T-helper 2 cell treated with Interferon-gamma antibody and Interleukin-4, amounts not matched to agents 5 μg/mL and 100 μg/mL, for 36 hours (primary cell): ENCODE results near the gene IPO5.

Experiments
- DNase-seq: peaks from one replicate; pipeline ENCODE4 v3.0.0; 2021; ENCODE audit warnings: low spot score
- H3K27ac Mint-ChIP-seq: one replicate; pipeline ENCODE4 v1.8.0; 2021; ENCODE audit warnings: mild to moderate bottlenecking, mixed read lengths
- H3K27me3 Mint-ChIP-seq: one replicate; pipeline ENCODE4 v1.8.0; 2021; ENCODE audit warnings: low read depth, mixed read lengths
- H3K36me3 Mint-ChIP-seq: one replicate; pipeline ENCODE4 v1.8.0; 2021; ENCODE audit warnings: low read depth, mixed read lengths
- H3K4me1 Mint-ChIP-seq: one replicate; pipeline ENCODE4 v1.8.0; 2021; ENCODE audit warnings: low read depth, mixed read lengths
- H3K4me3 Mint-ChIP-seq: one replicate; pipeline ENCODE4 v1.8.0; 2022; ENCODE audit warnings: mild to moderate bottlenecking, moderate library complexity, mixed read lengths
- H3K9me3 Mint-ChIP-seq: one replicate; pipeline ENCODE4 v1.8.0; 2021; ENCODE audit warnings: mixed read lengths

IPO5 gene

GRCh38 chr13:97953376-97953970 lies at the start of gene IPO5:
Gene IPO5, plus strand, starts transcription at chr13:97953675. Its CDS starts 23,022 bp downstream, at chr13:97976697.
- no peak within 1 kb of the TSS for H3K4me3 Mint-ChIP-seq
- peaks cover 4% of the 10 kb centered on the region for H3K9me3 Mint-ChIP-seq
- no peaks in the 10 kb centered on the region for H3K4me1 Mint-ChIP-seq
- no peak for DNase-seq
- no peaks in the 10 kb centered on the region for H3K27me3 Mint-ChIP-seq
- H3K36me3 Mint-ChIP-seq, result no peaks in the 10 kb centered on the region
- H3K27ac Mint-ChIP-seq, result no peak within 1 kb of the TSS

DNA sequence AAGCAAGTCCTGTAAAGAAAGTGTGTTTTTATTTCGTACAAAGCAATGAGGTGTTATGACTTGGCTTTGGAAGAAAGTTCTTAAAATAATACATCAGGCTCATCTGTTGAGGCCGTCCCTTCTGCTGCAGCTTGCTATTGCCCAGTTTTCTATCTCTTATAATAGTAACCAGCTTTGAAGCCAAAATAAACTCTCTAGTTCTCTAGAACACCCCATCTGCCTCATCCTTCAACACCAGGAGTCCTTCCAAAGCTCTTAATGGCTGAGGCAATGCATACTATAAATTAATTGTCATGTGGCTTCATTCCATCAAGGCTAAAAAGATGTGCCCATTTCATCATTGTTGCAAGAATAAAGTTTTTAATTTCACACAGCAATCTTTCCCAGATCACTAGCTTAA lies 49.4 kb upstream of the IPO5 start:
- DNase-seq, result no peak
- no peaks in the 10 kb centered on the region for H3K36me3 Mint-ChIP-seq
- H3K27ac Mint-ChIP-seq, result no peak overlapping the region

DNA sequence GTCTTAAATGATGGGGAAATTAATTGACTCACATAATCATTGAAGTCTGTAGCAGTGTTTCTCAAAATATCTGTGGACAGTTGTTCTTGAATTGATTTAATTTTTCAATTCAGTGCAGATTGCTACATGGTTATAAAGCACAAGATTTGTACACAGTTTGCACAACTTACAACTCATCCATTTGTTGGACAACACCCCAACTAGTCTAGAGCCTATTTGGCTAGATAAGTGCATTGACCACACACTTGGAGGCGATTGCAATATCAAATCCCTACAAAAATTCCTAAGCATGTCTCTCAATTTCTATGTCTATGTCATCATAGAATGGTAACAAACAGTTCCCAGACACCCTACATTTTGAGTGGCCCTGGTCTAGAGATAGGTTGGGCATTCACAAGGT lies 48.0 kb upstream of the IPO5 start:
- no peak overlapping the region for H3K27ac Mint-ChIP-seq
- H3K4me3 Mint-ChIP-seq, result no peak overlapping the region
- no peaks in the 10 kb centered on the region for H3K27me3 Mint-ChIP-seq
- H3K9me3 Mint-ChIP-seq, result no peaks in the 10 kb centered on the region
- no peak for DNase-seq
- no peaks in the 10 kb centered on the region for H3K36me3 Mint-ChIP-seq
- no peaks in the 10 kb centered on the region for H3K4me1 Mint-ChIP-seq

More for the DNA sequence above, 49.4 kb upstream of the IPO5 start:
- Mint-ChIP-seq H3K27me3 (no peaks in the 10 kb centered on the region), H3K4me1 (no peaks in the 10 kb centered on the region), H3K4me3 (no peak overlapping the region), H3K9me3 (no peaks in the 10 kb centered on the region)

DNA sequence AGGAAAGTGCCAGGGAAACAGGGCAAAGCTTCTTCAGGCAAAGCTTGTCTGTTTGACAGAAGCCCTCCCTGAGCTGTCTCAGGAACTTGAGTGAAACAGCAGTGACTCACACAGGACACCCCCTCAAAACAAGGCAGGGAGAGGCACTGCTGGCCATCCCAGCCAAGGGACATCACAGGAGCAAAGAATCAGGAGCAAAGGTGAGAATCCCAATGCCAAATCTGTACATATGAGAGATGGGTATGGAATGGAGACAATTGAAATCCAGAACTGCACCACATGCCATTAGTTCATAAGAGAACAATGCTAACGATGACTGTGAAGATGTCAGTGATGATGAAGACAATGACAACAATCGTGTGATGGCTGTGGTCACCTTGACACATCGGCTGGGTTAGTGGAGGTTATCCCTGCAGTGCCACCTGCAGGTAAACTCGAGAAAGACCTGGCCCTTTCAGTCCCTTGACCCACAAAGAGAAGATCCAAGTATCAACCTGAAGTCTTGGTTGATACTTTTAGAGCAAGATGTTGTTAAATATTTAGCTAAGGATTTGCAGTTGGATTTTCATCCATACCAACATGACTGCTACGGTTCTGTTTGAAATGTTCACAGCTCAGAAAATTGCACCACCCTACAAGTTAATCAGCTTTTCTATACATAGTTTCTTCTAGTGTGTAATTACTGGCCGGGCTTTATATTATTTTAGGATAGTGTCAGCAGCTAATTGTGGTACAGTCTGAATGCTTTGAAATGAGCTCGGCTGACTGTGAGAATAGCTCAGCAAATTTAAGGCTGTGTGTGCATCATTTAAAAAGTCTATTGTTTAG lies 42.0 kb upstream of the IPO5 start:
- Mint-ChIP-seq H3K4me1 (no peaks in the 10 kb centered on the region), H3K27ac (no peak overlapping the region), H3K9me3 (peaks cover 10% of the 10 kb centered on the region), H3K4me3 (no peak overlapping the region), H3K27me3 (no peaks in the 10 kb centered on the region), H3K36me3 (no peaks in the 10 kb centered on the region)
- DNase-seq, result peak; percentile 4

DNA sequence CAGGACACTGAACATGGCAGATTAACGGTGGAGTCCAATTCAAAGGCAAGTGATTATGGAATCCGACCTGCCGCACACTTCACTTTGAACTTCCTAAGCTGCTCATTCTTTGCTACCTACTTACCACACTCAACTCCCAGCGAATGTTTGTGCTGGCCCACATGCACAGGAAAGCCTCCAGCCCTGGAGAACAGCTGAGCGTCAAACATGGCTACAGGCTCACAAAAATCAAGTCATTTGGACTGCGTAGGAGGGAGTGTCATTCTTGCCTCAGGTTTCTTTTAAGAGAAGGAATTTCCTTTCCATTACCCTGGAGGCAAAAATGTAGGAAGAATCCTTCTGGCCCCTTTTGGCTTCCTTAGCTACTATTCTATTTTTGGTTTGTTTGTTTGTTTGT lies 41.3 kb upstream of the IPO5 start:
- no peaks in the 10 kb centered on the region for H3K27me3 Mint-ChIP-seq
- no peaks in the 10 kb centered on the region for H3K4me1 Mint-ChIP-seq
- no peaks in the 10 kb centered on the region for H3K36me3 Mint-ChIP-seq
- H3K27ac Mint-ChIP-seq, result no peak overlapping the region
- no peak overlapping the region for H3K4me3 Mint-ChIP-seq
- no peak for DNase-seq
- peaks cover 11% of the 10 kb centered on the region for H3K9me3 Mint-ChIP-seq

- no peak overlapping the region for H3K27ac Mint-ChIP-seq
- H3K9me3 Mint-ChIP-seq, result peaks cover 11% of the 10 kb centered on the region
- no peaks in the 10 kb centered on the region for H3K36me3 Mint-ChIP-seq
- no peaks in the 10 kb centered on the region for H3K27me3 Mint-ChIP-seq
- no peak for DNase-seq
- no peaks in the 10 kb centered on the region for H3K4me1 Mint-ChIP-seq
- no peak overlapping the region for H3K4me3 Mint-ChIP-seq
Observed at GRCh38 chr13:97913206-97913605, 40.3 kb upstream of the IPO5 start.

GRCh38 chr13:97914540-97914939 lies 38.9 kb upstream of the IPO5 start:
- peaks cover 11% of the 10 kb centered on the region for H3K9me3 Mint-ChIP-seq
- DNase-seq, result no peak
- no peaks in the 10 kb centered on the region for H3K36me3 Mint-ChIP-seq
- no peaks in the 10 kb centered on the region for H3K4me1 Mint-ChIP-seq
- no peak overlapping the region for H3K27ac Mint-ChIP-seq
- no peak overlapping the region for H3K4me3 Mint-ChIP-seq
- H3K27me3 Mint-ChIP-seq, result no peaks in the 10 kb centered on the region

DNA sequence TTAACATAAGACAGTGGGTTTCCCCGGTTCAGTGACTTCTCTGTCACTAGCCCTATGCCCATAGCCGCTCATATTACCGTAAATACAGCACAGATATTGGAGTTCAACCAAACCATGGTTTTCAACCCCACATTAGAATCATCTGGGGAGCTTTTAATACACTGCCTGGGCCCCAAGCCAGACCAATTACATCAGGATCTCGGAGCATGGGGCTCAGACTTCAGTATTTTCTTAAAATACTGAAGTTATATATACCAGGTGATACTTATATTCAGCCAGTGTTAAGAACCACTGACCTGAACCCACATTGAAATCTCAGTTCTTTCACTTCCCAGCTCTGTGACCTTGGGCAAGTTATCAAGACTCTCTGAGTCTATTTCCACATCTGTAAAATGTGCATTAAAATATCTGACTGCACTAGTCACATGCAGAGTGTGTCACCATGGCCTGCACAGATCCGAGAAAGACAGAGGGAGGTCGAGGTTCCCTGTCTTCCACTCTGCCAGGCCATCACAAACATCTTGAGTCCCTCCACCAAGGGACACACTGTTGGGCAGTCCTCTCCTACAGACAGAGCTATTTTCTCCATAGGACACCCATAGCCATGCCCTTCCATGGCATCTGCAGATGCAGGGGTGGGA lies 32.2 kb upstream of the IPO5 start:
- DNase-seq, result no peak
- Mint-ChIP-seq H3K36me3 (no peaks in the 10 kb centered on the region), H3K9me3 (peaks cover 3% of the 10 kb centered on the region)

GRCh38 chr13:97928301-97928700 lies 25.2 kb upstream of the IPO5 start:
- no peaks in the 10 kb centered on the region for H3K4me1 Mint-ChIP-seq
- no peak for DNase-seq
- H3K9me3 Mint-ChIP-seq, result no peaks in the 10 kb centered on the region
- peaks cover 3% of the 10 kb centered on the region for H3K27me3 Mint-ChIP-seq
- H3K36me3 Mint-ChIP-seq, result no peaks in the 10 kb centered on the region
- no peak overlapping the region for H3K4me3 Mint-ChIP-seq
- no peak overlapping the region for H3K27ac Mint-ChIP-seq

More for the DNA sequence above, 32.2 kb upstream of the IPO5 start:
- no peak overlapping the region for H3K27ac Mint-ChIP-seq
- no peaks in the 10 kb centered on the region for H3K27me3 Mint-ChIP-seq
- no peaks in the 10 kb centered on the region for H3K4me1 Mint-ChIP-seq
- no peak overlapping the region for H3K4me3 Mint-ChIP-seq

- no peaks in the 10 kb centered on the region for H3K36me3 Mint-ChIP-seq
- no peaks in the 10 kb centered on the region for H3K9me3 Mint-ChIP-seq
- no peaks in the 10 kb centered on the region for H3K4me1 Mint-ChIP-seq
Observed at GRCh38 chr13:97932036-97932435, 21.4 kb upstream of the IPO5 start.

DNA sequence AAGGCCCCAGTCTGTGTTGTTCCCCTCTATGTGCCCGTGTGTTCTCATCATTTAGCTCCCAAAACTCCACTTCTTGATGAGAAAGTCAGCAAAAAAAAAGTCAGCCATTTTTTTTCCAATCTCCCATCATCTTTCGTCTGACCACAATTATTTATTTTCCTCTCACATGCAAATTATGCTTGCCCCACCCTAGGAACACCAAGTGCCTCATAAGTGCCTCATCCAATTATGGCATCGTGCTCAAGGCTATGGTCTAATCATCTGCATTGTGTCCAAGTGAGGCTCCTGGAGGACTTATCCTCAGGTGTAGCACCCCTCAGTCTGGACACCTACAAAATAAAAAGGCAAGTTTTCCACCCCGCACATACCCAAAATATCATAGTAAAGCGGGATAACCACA lies 20.8 kb upstream of the IPO5 start:
- DNase-seq, result no peak
- Mint-ChIP-seq H3K9me3 (no peaks in the 10 kb centered on the region), H3K36me3 (no peaks in the 10 kb centered on the region), H3K4me1 (no peaks in the 10 kb centered on the region), H3K27ac (no peak overlapping the region), H3K27me3 (peaks cover 3% of the 10 kb centered on the region), H3K4me3 (no peak overlapping the region)

More at GRCh38 chr13:97932036-97932435, 21.4 kb upstream of the IPO5 start:
- no peak for DNase-seq
- Mint-ChIP-seq H3K27me3 (peaks cover 3% of the 10 kb centered on the region), H3K4me3 (no peak overlapping the region), H3K27ac (no peak overlapping the region)

DNA sequence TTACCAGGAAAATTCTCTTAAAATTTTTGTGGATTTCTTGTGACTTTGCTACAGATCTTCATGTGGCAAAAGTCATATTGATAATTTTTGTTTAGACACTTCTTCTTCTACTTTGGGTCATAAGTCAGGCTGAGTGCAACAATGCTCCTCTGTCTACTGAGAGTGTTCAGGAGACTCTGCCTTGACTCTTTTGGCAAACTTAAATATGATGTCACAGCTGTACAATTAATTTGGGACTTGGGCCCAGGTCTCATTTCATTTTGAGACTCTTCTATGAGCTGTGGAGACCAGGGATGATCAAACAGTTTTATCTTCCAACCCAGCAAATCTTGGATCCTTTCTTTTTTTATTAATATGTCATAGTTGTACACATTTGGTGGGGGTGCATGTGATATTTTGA lies 19.7 kb upstream of the IPO5 start:
- H3K9me3 Mint-ChIP-seq, result no peaks in the 10 kb centered on the region
- H3K27ac Mint-ChIP-seq, result no peak overlapping the region
- peaks cover 3% of the 10 kb centered on the region for H3K27me3 Mint-ChIP-seq

GRCh38 chr13:97934590-97934989 lies 18.9 kb upstream of the IPO5 start:
- H3K9me3 Mint-ChIP-seq, result no peaks in the 10 kb centered on the region
- H3K27me3 Mint-ChIP-seq, result peaks cover 3% of the 10 kb centered on the region

More for the DNA sequence above, 19.7 kb upstream of the IPO5 start:
- Mint-ChIP-seq H3K4me3 (no peak overlapping the region), H3K36me3 (no peaks in the 10 kb centered on the region), H3K4me1 (no peaks in the 10 kb centered on the region)
- no peak for DNase-seq

GRCh38 chr13:97935071-97935470 lies 18.4 kb upstream of the IPO5 start:
- no peaks in the 10 kb centered on the region for H3K4me1 Mint-ChIP-seq
- H3K27ac Mint-ChIP-seq, result no peak overlapping the region
- no peak overlapping the region for H3K4me3 Mint-ChIP-seq
- no peak for DNase-seq
- no peaks in the 10 kb centered on the region for H3K9me3 Mint-ChIP-seq
- no peaks in the 10 kb centered on the region for H3K36me3 Mint-ChIP-seq
- H3K27me3 Mint-ChIP-seq, result peaks cover 3% of the 10 kb centered on the region

More at GRCh38 chr13:97934590-97934989, 18.9 kb upstream of the IPO5 start:
- no peak overlapping the region for H3K4me3 Mint-ChIP-seq
- H3K27ac Mint-ChIP-seq, result no peak overlapping the region
- H3K4me1 Mint-ChIP-seq, result no peaks in the 10 kb centered on the region
- H3K36me3 Mint-ChIP-seq, result no peaks in the 10 kb centered on the region
- DNase-seq, result no peak
